Embryonic facial prominence (tissue), 1 donor: ENCODE results near the gene HDLBP.
"Not testable (repeated sequence)": the region's sequence is repeated elsewhere in the genome, so short reads cannot be mapped to it uniquely, and the experiment has no call there.

Source experiments
- DNase-seq: peaks from one replicate; pipeline ENCODE4 v3.0.0-alpha.2; 2016; ENCODE audit errors: extremely low spot score

The HDLBP gene

GRCh38 chr2:241209271-241209670 is 106.2 kb downstream of the HDLBP start:
- no peak for DNase-seq

- no peak for DNase-seq
Measured at GRCh38 chr2:241208058-241208457, 107.4 kb downstream of the HDLBP start.

- DNase-seq = no peak
Measured at GRCh38 chr2:241207641-241208040, 107.8 kb downstream of the HDLBP start.

GRCh38 chr2:241207151-241207550 is 108.3 kb downstream of the HDLBP start:
- no peak for DNase-seq

- no peak for DNase-seq
Measured at GRCh38 chr2:241205086-241205485, 110.4 kb downstream of the HDLBP start.

- DNase-seq = no peak
Measured at GRCh38 chr2:241204490-241204889, 111.0 kb downstream of the HDLBP start.

GRCh38 chr2:241204010-241204384 is 111.5 kb downstream of the HDLBP start:
- DNase-seq = no peak

- DNase-seq = no peak
Measured at GRCh38 chr2:241203218-241204009, 112.1 kb downstream of the HDLBP start.

GRCh38 chr2:241202681-241203080 is 112.8 kb downstream of the HDLBP start:
- DNase-seq = no peak

- DNase-seq = no peak
Measured at GRCh38 chr2:241202268-241202585, 113.2 kb downstream of the HDLBP start.

- DNase-seq = no peak
Measured at GRCh38 chr2:241201445-241202267, 113.8 kb downstream of the HDLBP start.

- no peak for DNase-seq
Measured at GRCh38 chr2:241200822-241201395, 114.6 kb downstream of the HDLBP start.

- no peak for DNase-seq
Measured at GRCh38 chr2:241199897-241200821, 115.3 kb downstream of the HDLBP start.

- no peak for DNase-seq
Measured at GRCh38 chr2:241199286-241199685, 116.2 kb downstream of the HDLBP start.

- DNase-seq = no peak
Measured at GRCh38 chr2:241198381-241199279, 116.8 kb downstream of the HDLBP start.

GRCh38 chr2:241197947-241198346 is 117.5 kb downstream of the HDLBP start:
- DNase-seq = no peak

- not testable (repeated sequence) for DNase-seq
Measured at GRCh38 chr2:241197246-241197645, 118.2 kb downstream of the HDLBP start.

- DNase-seq = no peak
Measured at GRCh38 chr2:241195506-241196130, 119.9 kb downstream of the HDLBP start.

GRCh38 chr2:241194811-241195210 is 120.7 kb downstream of the HDLBP start:
- no peak for DNase-seq

- no peak for DNase-seq
Measured at GRCh38 chr2:241193271-241193670, 122.2 kb downstream of the HDLBP start.
